ENCODE data around the gene TRIM54.

DNA sequence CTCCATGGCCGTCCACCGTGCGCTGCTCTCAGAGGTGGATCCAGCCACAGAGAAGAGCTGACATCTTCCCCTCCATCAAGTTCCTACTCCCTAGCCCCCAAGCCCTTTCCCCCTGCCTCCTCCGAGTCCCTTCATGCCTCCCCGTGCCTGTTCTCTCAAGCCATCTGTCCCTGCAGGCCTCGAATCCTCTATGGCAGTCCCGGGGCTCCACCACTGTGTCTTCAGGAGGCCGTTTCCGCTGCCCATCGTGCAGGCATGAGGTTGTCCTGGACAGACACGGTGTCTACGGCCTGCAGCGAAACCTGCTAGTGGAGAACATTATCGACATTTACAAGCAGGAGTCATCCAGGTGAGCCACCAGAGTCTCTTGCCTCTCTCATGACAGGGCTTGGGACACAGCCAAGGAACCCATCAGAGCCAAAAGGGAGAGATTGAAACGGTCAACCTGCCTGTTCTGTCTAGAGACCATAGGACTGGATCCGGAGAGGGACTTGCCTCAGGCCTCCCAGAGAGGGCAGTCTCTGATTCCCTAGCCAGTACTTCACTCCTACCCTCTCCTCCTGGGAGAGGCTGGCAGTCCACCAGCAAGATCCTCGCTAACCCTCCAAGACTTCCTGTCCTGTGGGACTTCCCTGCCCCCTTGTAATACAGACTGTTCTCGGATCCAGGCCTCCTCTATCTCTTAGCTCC lies 16.3 kb downstream of the TRIM54 start:
- no peak for TF ChIP-seq POLR2A (IDR thresholded peaks at IDR 0.05)
- TF ChIP-seq, protein P1, sequence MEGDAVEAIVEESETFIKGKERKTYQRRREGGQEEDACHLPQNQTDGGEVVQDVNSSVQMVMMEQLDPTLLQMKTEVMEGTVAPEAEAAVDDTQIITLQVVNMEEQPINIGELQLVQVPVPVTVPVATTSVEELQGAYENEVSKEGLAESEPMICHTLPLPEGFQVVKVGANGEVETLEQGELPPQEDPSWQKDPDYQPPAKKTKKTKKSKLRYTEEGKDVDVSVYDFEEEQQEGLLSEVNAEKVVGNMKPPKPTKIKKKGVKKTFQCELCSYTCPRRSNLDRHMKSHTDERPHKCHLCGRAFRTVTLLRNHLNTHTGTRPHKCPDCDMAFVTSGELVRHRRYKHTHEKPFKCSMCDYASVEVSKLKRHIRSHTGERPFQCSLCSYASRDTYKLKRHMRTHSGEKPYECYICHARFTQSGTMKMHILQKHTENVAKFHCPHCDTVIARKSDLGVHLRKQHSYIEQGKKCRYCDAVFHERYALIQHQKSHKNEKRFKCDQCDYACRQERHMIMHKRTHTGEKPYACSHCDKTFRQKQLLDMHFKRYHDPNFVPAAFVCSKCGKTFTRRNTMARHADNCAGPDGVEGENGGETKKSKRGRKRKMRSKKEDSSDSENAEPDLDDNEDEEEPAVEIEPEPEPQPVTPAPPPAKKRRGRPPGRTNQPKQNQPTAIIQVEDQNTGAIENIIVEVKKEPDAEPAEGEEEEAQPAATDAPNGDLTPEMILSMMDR (IDR thresholded peaks at IDR 0.05), result no peak
- TF ChIP-seq POLR2AphosphoS5 (IDR thresholded peaks at IDR 0.05; ENCODE audit: insufficient read depth in 1 of 2, low read depth in 1 of 2), result no peak

Measured in vagina (tissue), 2 donors.